Measurements from ENCODE around the gene NLGN1. TPM values are rescaled to one million over a fixed set of nuclear protein-coding genes. Genes with fewer than 3 reads are reported as not detected.

NLGN1 gene
- total RNA-seq, 1 experiment from 2014 or later, result not detected

GRCh38 chr3:173916799-173917198, 519.3 kb downstream of the NLGN1 start:
- ATAC-seq (no peak), DNase-seq (ENCODE audit: low read depth, low spot score) (no peak)
- no peak overlapping the region for H3K27ac ChIP-seq (ENCODE audit: low read depth, low read length)
- H3K4me2 ChIP-seq (ENCODE audit: low read length), result no peak overlapping the region
- no peak overlapping the region for H3K4me3 ChIP-seq (replicated peaks in 1 of 2; ENCODE audit: low read depth in 1 of 2, low read length in 2 of 2)
- H3K79me2 ChIP-seq (ENCODE audit: insufficient read depth, low read length), result no peaks in the 10 kb centered on the region
- no peaks in the 10 kb centered on the region; the same call in 1 of the 2 replicates for H3K9me2 ChIP-seq (ENCODE audit: insufficient read depth)
- H3K27me3 ChIP-seq (ENCODE audit: insufficient read depth, low read length), result no peaks in the 10 kb centered on the region
- H3K36me3 ChIP-seq (ENCODE audit: control insufficient read depth in 1 of 2, insufficient read depth in 2 of 2, low read length in 2 of 2), result no peaks in the 10 kb centered on the region
- H4K20me1 ChIP-seq (ENCODE audit: insufficient read depth), result no peaks in the 10 kb centered on the region
- TF ChIP-seq CTCF (IDR thresholded peaks at IDR 0.05 in 2 of 3, conservative IDR thresholded peaks at IDR 0.05 in 1 of 3; ENCODE audit: borderline replicate concordance in 1 of 3, insufficient read depth in 1 of 3, low read depth in 2 of 3, low read length in 2 of 3), result no peak
- no peak for TF ChIP-seq ZBTB33 (IDR thresholded peaks at IDR 0.05; ENCODE audit: extremely low read depth, insufficient replicate concordance, low read length)
- no peak for TF ChIP-seq JUND (IDR thresholded peaks at IDR 0.05)
- TF ChIP-seq FOSL1 (IDR thresholded peaks at IDR 0.05; ENCODE audit: low read depth), result no peak
- TF ChIP-seq YY1 (IDR thresholded peaks at IDR 0.05; ENCODE audit: extremely low read depth, insufficient replicate concordance, low read depth, low read length), result no peak
- TF ChIP-seq EZH2phosphoT487 (IDR thresholded peaks at IDR 0.05; ENCODE audit: borderline replicate concordance), result no peak
- no peak for TF ChIP-seq POLR2A (IDR thresholded peaks at IDR 0.05; ENCODE audit: borderline replicate concordance, extremely low read depth, insufficient read depth, insufficient read length)
- POLR2A ChIA-PET, result no interaction called here
- no peaks in the 10 kb centered on the region for H3K9me3 ChIP-seq (ENCODE audit: control insufficient read depth in 1 of 2, insufficient read depth in 1 of 2, low read depth in 1 of 2, low read length in 2 of 2)
- no peak overlapping the region for H3K9ac ChIP-seq (ENCODE audit: low read length)
- CTCF ChIA-PET, result no interaction called here
- no TSS peak for BruUV-seq (replicated peaks)
- RAD21 ChIA-PET (ENCODE audit: low non-redundant PET in 1 of 2, low total read pairs in 2 of 2, uncharacterized antibody in 2 of 2, unreplicated experiment in 2 of 2), result no interaction called here
- no peak overlapping the region for H2AFZ ChIP-seq (ENCODE audit: low read depth, low read length, poor library complexity, severe bottlenecking)
- peaks cover 0 to 5% of the 10 kb centered on the region in 2 experiments; a peak in 1 of 4 replicates for H3K4me1 ChIP-seq (ENCODE audit: control insufficient read depth in 1 of 2, insufficient read depth in 2 of 2, low read length in 2 of 2)
- intact Hi-C loops (cut with micrococcal nuclease), result no loop called here
